ENCODE results near the gene C5orf58. TPM values are rescaled to one million over a fixed set of nuclear protein-coding genes. Genes with fewer than 3 reads are reported as not detected.

The C5orf58 gene
- polyA plus RNA-seq, 1 donor from 2014 or later, result not detected

GRCh38 chr5:170275376-170275994, 42.7 kb downstream of the C5orf58 start:
- H3K9me3 ChIP-seq (ENCODE audit: low read length), result no peaks in the 10 kb centered on the region
- no peaks in the 10 kb centered on the region for H4K20me1 ChIP-seq (ENCODE audit: insufficient read depth)
- H3F3A ChIP-seq (ENCODE audit: insufficient read depth, low read length, poor library complexity, severe bottlenecking), result no peaks in the 10 kb centered on the region
- H3K79me2 ChIP-seq (replicated peaks; ENCODE audit: insufficient read depth, low read length), result no peaks in the 10 kb centered on the region
- H3K27ac ChIP-seq (ENCODE audit: low read length), result no peak overlapping the region
- H3K9ac ChIP-seq (ENCODE audit: low read length), result no peak overlapping the region
- H3K36me3 ChIP-seq (ENCODE audit: insufficient read depth, low read length), result no peaks in the 10 kb centered on the region
- no peaks in the 10 kb centered on the region for H3K9me2 ChIP-seq (ENCODE audit: insufficient read depth, low read length)
- no peak for TF ChIP-seq RAD21 (conservative IDR thresholded peaks at IDR 0.05)
- TF ChIP-seq MXI1 (conservative IDR thresholded peaks at IDR 0.05; ENCODE audit: poor library complexity, severe bottlenecking), result no peak
- no peak for TF ChIP-seq EP300 (conservative IDR thresholded peaks at IDR 0.05; ENCODE audit: poor library complexity, severe bottlenecking)
- TF ChIP-seq EZH2 (IDR thresholded peaks at IDR 0.05; ENCODE audit: borderline replicate concordance, insufficient read depth, low read length, poor library complexity, severe bottlenecking), result no peak
- TF ChIP-seq POLR2AphosphoS5 (IDR thresholded peaks at IDR 0.05), result no peak
- TF ChIP-seq TAF1 (IDR thresholded peaks at IDR 0.05; ENCODE audit: low read depth), result no peak
- no peak for TF ChIP-seq SMC3 (conservative IDR thresholded peaks at IDR 0.05; ENCODE audit: poor library complexity)
- no peak for TF ChIP-seq REST (IDR thresholded peaks at IDR 0.05; ENCODE audit: borderline replicate concordance)
- H3K27me3 ChIP-seq (ENCODE audit: insufficient read depth, low read depth, low read length), result no peaks in the 10 kb centered on the region
- no peak overlapping the region for H2AFZ ChIP-seq (ENCODE audit: low read depth, low read length)
- no peak overlapping the region for H3K4me2 ChIP-seq (ENCODE audit: low read length)
- no peak overlapping the region for H3K4me3 ChIP-seq (ENCODE audit: low read length)

GRCh38 chr5:170276140-170276539, 43.4 kb downstream of the C5orf58 start:
- Histone ChIP-seq H3K9ac (ENCODE audit: low read length) (no peak overlapping the region), H2AFZ (ENCODE audit: low read depth, low read length) (no peak overlapping the region), H3K9me2 (ENCODE audit: insufficient read depth, low read length) (no peaks in the 10 kb centered on the region), H3K4me3 (ENCODE audit: low read length) (no peak overlapping the region), H3K79me2 (replicated peaks; ENCODE audit: insufficient read depth, low read length) (no peaks in the 10 kb centered on the region), H3K36me3 (ENCODE audit: insufficient read depth, low read length) (no peaks in the 10 kb centered on the region), H3K27me3 (ENCODE audit: insufficient read depth, low read depth, low read length) (no peaks in the 10 kb centered on the region), H3F3A (ENCODE audit: insufficient read depth, low read length, poor library complexity, severe bottlenecking) (no peaks in the 10 kb centered on the region), H3K4me2 (ENCODE audit: low read length) (no peak overlapping the region), H3K27ac (ENCODE audit: low read length) (no peak overlapping the region), H4K20me1 (ENCODE audit: insufficient read depth) (no peaks in the 10 kb centered on the region), H3K9me3 (ENCODE audit: low read length) (no peaks in the 10 kb centered on the region)
- TF ChIP-seq RAD21 (conservative IDR thresholded peaks at IDR 0.05) (no peak), CTCF (IDR thresholded peaks at IDR 0.05; ENCODE audit: poor library complexity, severe bottlenecking) (no peak), TAF1 (IDR thresholded peaks at IDR 0.05; ENCODE audit: low read depth) (no peak), SMC3 (conservative IDR thresholded peaks at IDR 0.05; ENCODE audit: poor library complexity) (no peak), POLR2AphosphoS5 (IDR thresholded peaks at IDR 0.05) (no peak)
